Neuronal stem cell (in vitro differentiated cells): ENCODE measurements around the gene FAM193A.

ENCODE experiments used
- DNase-seq: peaks from one replicate; pipeline ENCODE4 v3.0.0-alpha.2; 2013; ENCODE audit warnings: low spot score
- H2AFZ ChIP-seq: one replicate; pipeline ENCODE4 v1.6.1; 2013; ENCODE audit warnings: mild to moderate bottlenecking, low read length, inconsistent platforms
- H2AK5ac ChIP-seq: 2 replicates; pipeline ENCODE4 v1.6.1; 2013; ENCODE audit warnings: low read depth, mild to moderate bottlenecking, inconsistent platforms, low read length, moderate library complexity, mixed read lengths
- H2BK120ac ChIP-seq: 2 replicates; pipeline ENCODE4 v1.6.1; 2013; ENCODE audit warnings: low read depth, mild to moderate bottlenecking, inconsistent platforms, low read length, moderate library complexity, mixed read lengths
- H2BK12ac ChIP-seq: one replicate; pipeline ENCODE4 v1.6.1; 2013; ENCODE audit warnings: low read length, inconsistent platforms
- H2BK15ac ChIP-seq: 2 replicates; pipeline ENCODE4 v1.6.1; 2013; ENCODE audit warnings: mild to moderate bottlenecking, low read length, inconsistent platforms, mixed read lengths
- H2BK5ac ChIP-seq: one replicate; pipeline ENCODE4 v1.6.1; 2013; ENCODE audit warnings: inconsistent platforms, mild to moderate bottlenecking, low read length, moderate library complexity
- H3K14ac ChIP-seq: one replicate; pipeline ENCODE4 v1.6.1; 2013; ENCODE audit warnings: low read length, inconsistent platforms
- H3K18ac ChIP-seq: 2 replicates; pipeline ENCODE4 v1.6.1; 2013; ENCODE audit warnings: low read length, inconsistent platforms
- H3K23ac ChIP-seq: 2 replicates; pipeline ENCODE4 v1.6.1; 2013; ENCODE audit warnings: low read depth, mild to moderate bottlenecking, mixed read lengths, low read length, inconsistent platforms; ENCODE audit not compliant: poor library complexity
- H3K27ac ChIP-seq: replicated peaks from 3 replicates; pipeline ENCODE4 v1.5.1; 2013; ENCODE audit warnings: low read length, inconsistent platforms
- H3K27me3 ChIP-seq, 3 experiments: 2 replicates each; pipeline ENCODE4 v1.6.1; 2013; ENCODE audit warnings: low read length in 3 of 3, mild to moderate bottlenecking in 2 of 3, inconsistent platforms in 1 of 3, low read depth in 1 of 3, mixed read lengths in 1 of 3, moderate library complexity in 1 of 3; ENCODE audit not compliant: control insufficient read depth in 3 of 3, insufficient read depth in 3 of 3
- H3K36me3 ChIP-seq, 2 donors: replicated peaks in 1 of 2; 2 replicates each; pipeline ENCODE4 v1.6.1; 2013; ENCODE audit warnings: low read length in 2 of 2; ENCODE audit not compliant: control insufficient read depth in 2 of 2, insufficient read depth in 2 of 2
- H3K4ac ChIP-seq: 2 replicates; pipeline ENCODE4 v1.6.1; 2013; ENCODE audit warnings: inconsistent platforms, mild to moderate bottlenecking, low read length, moderate library complexity
- H3K4me1 ChIP-seq, 2 donors: 1 replicate in 1 of 2; 2 replicates in 1 of 2; pipeline ENCODE4 v1.6.1; 2013; ENCODE audit warnings: low read length in 2 of 2, low read depth in 1 of 2; ENCODE audit not compliant: control insufficient read depth in 2 of 2, insufficient read depth in 1 of 2
- H3K4me2 ChIP-seq: one replicate; pipeline ENCODE4 v1.6.1; 2013; ENCODE audit warnings: mild to moderate bottlenecking, low read length, inconsistent platforms; ENCODE audit not compliant: insufficient read depth, poor library complexity, severe bottlenecking
- H3K4me3 ChIP-seq, 2 donors: 2 replicates each; pipeline ENCODE4 v1.5.1; 2013; ENCODE audit warnings: low read length in 2 of 2, mild to moderate bottlenecking in 2 of 2, inconsistent platforms in 1 of 2, moderate library complexity in 1 of 2
- H3K79me1 ChIP-seq: one replicate; pipeline ENCODE4 v1.6.1; 2013; ENCODE audit warnings: low read depth, mild to moderate bottlenecking, inconsistent platforms, low read length, moderate library complexity
- H3K9ac ChIP-seq: one replicate; pipeline ENCODE4 v1.6.1; 2013; ENCODE audit warnings: mild to moderate bottlenecking, low read depth, low read length, inconsistent platforms; ENCODE audit not compliant: poor library complexity
- H3K9me3 ChIP-seq, 2 donors: replicated peaks in 1 of 2; 2 replicates each; pipeline versions ENCODE3 to v1.6.1; 2013; ENCODE audit warnings: low read length in 2 of 2, mild to moderate bottlenecking in 2 of 2, inconsistent platforms in 1 of 2, low read depth in 1 of 2, mixed read lengths in 1 of 2, moderate library complexity in 1 of 2; ENCODE audit not compliant: control insufficient read depth in 2 of 2, insufficient read depth in 1 of 2
- H4K8ac ChIP-seq: one replicate; pipeline ENCODE4 v1.6.1; 2013; ENCODE audit warnings: low read depth, mild to moderate bottlenecking, inconsistent platforms, low read length, moderate library complexity
- H4K91ac ChIP-seq: one replicate; pipeline ENCODE4 v1.6.1; 2013; ENCODE audit warnings: low read length, low read depth, mild to moderate bottlenecking, inconsistent platforms; ENCODE audit not compliant: poor library complexity
- WGBS, 2 donors: extraction: QIAGEN DNeasy Blood & Tissue Kit; methylation state at CpG; one replicate each; pipeline ENCODE4 v1.1.7; 2013; ENCODE audit warnings: missing lambda C conversion rate in 2 of 2, mixed read lengths in 1 of 2; ENCODE audit not compliant: insufficient read length in 2 of 2, insufficient replicate concordance in 1 of 2; ENCODE audit errors: extremely low coverage in 2 of 2; 5-methylcytosine and 5-hydroxymethylcytosine counted together

FAM193A gene

GRCh38 chr4:2592572-2592971 is 56.1 kb downstream of the FAM193A start:
- Histone ChIP-seq H2AK5ac (no peak overlapping the region), H3K27me3 (no peaks in the 10 kb centered on the region), H2BK12ac (no peak overlapping the region), H3K79me1 (peaks cover 5% of the 10 kb centered on the region), H2BK5ac (no peak overlapping the region), H3K9me3 (no peaks in the 10 kb centered on the region), H3K4me3 (no peak overlapping the region), H3K27ac (no peak overlapping the region), H2BK15ac (no peak overlapping the region), H3K4me1 (peaks cover 21 to 25% of the 10 kb centered on the region in 2 donors), H2BK120ac (no peak overlapping the region), H3K4me2 (no peak overlapping the region), H2AFZ (no peak overlapping the region), H3K14ac (no peak overlapping the region), H3K18ac (no peak overlapping the region), H3K36me3 (peaks cover 6 to 14% of the 10 kb centered on the region in 2 donors), H3K23ac (no peak overlapping the region), H3K9ac (no peak overlapping the region), H3K4ac (no peak overlapping the region), H4K91ac (no peak overlapping the region), H4K8ac (no peak overlapping the region)
- WGBS, 2 donors: no CpG with 5 or more reads among the region's 6 CpGs
- no peak for DNase-seq

- H3K4me1 ChIP-seq: peaks cover 22 to 25% of the 10 kb centered on the region in 2 donors
- H3K36me3 ChIP-seq: peaks cover 7 to 15% of the 10 kb centered on the region in 2 donors
- no peaks in the 10 kb centered on the region for H3K27me3 ChIP-seq
- no peak overlapping the region for H3K18ac ChIP-seq
- H2AFZ ChIP-seq: no peak overlapping the region
- no peak overlapping the region for H3K4ac ChIP-seq
- peaks cover 3% of the 10 kb centered on the region for H3K79me1 ChIP-seq
- no peak overlapping the region for H3K4me2 ChIP-seq
- no peak overlapping the region for H2AK5ac ChIP-seq
- no peak overlapping the region for H2BK12ac ChIP-seq
- no peak overlapping the region for H3K14ac ChIP-seq
- no peak overlapping the region for H4K91ac ChIP-seq
- no peak overlapping the region for H2BK5ac ChIP-seq
- peak overlapping the region; percentile 47 for H3K23ac ChIP-seq
- no peak overlapping the region for H2BK120ac ChIP-seq
- DNase-seq: no peak
- H2BK15ac ChIP-seq: no peak overlapping the region
- H3K9ac ChIP-seq: no peak overlapping the region
- WGBS, 2 donors: no CpG with 5 or more reads among the region's 5 CpGs
- no peak overlapping the region for H3K4me3 ChIP-seq
- no peak overlapping the region for H3K27ac ChIP-seq
- H4K8ac ChIP-seq: no peak overlapping the region
- H3K9me3 ChIP-seq: no peaks in the 10 kb centered on the region
Measured at GRCh38 chr4:2593003-2593402, 56.6 kb downstream of the FAM193A start.

GRCh38 chr4:2595436-2595835 is 59.0 kb downstream of the FAM193A start:
- Histone ChIP-seq H3K4ac (no peak overlapping the region), H3K9ac (no peak overlapping the region), H3K9me3 (no peaks in the 10 kb centered on the region), H2BK5ac (no peak overlapping the region), H3K79me1 (peaks cover 9% of the 10 kb centered on the region), H3K18ac (no peak overlapping the region), H3K36me3 (peaks cover 10 to 39% of the 10 kb centered on the region in 2 donors), H2AFZ (no peak overlapping the region), H3K4me3 (no peak overlapping the region), H3K23ac (no peak overlapping the region), H4K91ac (no peak overlapping the region), H4K8ac (no peak overlapping the region), H3K4me1 (peaks cover 22 to 25% of the 10 kb centered on the region in 2 donors), H3K27ac (no peak overlapping the region), H3K4me2 (no peak overlapping the region), H2AK5ac (no peak overlapping the region), H3K14ac (no peak overlapping the region), H2BK12ac (no peak overlapping the region), H2BK15ac (no peak overlapping the region), H3K27me3 (no peaks in the 10 kb centered on the region), H2BK120ac (no peak overlapping the region)
- no peak for DNase-seq
- no CpG with 5 or more reads among the region's 3 CpGs for WGBS, 2 donors

- peak overlapping the region; percentile 70 for H3K23ac ChIP-seq
- H3K27me3 ChIP-seq: no peaks in the 10 kb centered on the region
- no peak overlapping the region for H2BK5ac ChIP-seq
- no peak overlapping the region for H3K4ac ChIP-seq
- H4K91ac ChIP-seq: peak overlapping the region; percentile 89
- peaks cover 19 to 24% of the 10 kb centered on the region in 2 donors for H3K4me1 ChIP-seq
- no peak overlapping the region for H2AK5ac ChIP-seq
- H2AFZ ChIP-seq: no peak overlapping the region
- no CpG with 5 or more reads among the region's 11 CpGs for WGBS, 2 donors
- H3K79me1 ChIP-seq: peaks cover 9% of the 10 kb centered on the region
- H3K14ac ChIP-seq: no peak overlapping the region
- no peak overlapping the region for H2BK15ac ChIP-seq
- DNase-seq: no peak
- H3K4me3 ChIP-seq: no peak overlapping the region
- H3K4me2 ChIP-seq: no peak overlapping the region
- H3K18ac ChIP-seq: no peak overlapping the region
- H4K8ac ChIP-seq: no peak overlapping the region
- H3K9ac ChIP-seq: peak overlapping the region; percentile 12
- H2BK120ac ChIP-seq: no peak overlapping the region
- no peaks in the 10 kb centered on the region for H3K9me3 ChIP-seq
- H3K36me3 ChIP-seq: peaks cover 10 to 45% of the 10 kb centered on the region in 2 donors
- no peak overlapping the region for H2BK12ac ChIP-seq
- H3K27ac ChIP-seq: no peak overlapping the region
Measured at GRCh38 chr4:2595952-2596552, 59.6 kb downstream of the FAM193A start.
